ENCODE results near the gene TRIM68. TPM values are rescaled to one million over a fixed set of nuclear protein-coding genes. Genes with fewer than 3 reads are reported as not detected.

The TRIM68 gene
- total RNA-seq, 120 experiments from 2014 or later, result 10.8 to 22.9 (median 16.2) TPM

Other genes with a start within 250 kb of the TRIM68 start
- gene OR52B4, start 239.8 kb downstream of the TRIM68 start, total RNA-seq, result under 1 TPM in 1 of 120 experiments, not detected in 119; 0.70 TPM
- gene TRIM21, start 214.5 kb downstream of the TRIM68 start, total RNA-seq, result 10 to 100 TPM in 3 of 120 experiments, 1 to 10 TPM in 117; 1.4 to 15.4 (median 4.5) TPM
- gene OR52K2, start 158.9 kb downstream of the TRIM68 start, total RNA-seq, result under 1 TPM in 16 of 120 experiments, not detected in 104; 0.40 to 0.99 (median 0.57) TPM
- under 1 TPM in 55 of 120 experiments, not detected in 65; 0.07 to 0.96 (median 0.17) TPM for gene OR52K1, start 125.6 kb downstream of the TRIM68 start, total RNA-seq
- gene OR52M1, start 63.0 kb downstream of the TRIM68 start, total RNA-seq, result not detected
- gene OR52I2, start 26.5 kb downstream of the TRIM68 start, total RNA-seq, result not detected
- under 1 TPM in 11 of 120 experiments, not detected in 109; 0.16 to 0.43 (median 0.21) TPM for gene OR52I1, start 14.2 kb downstream of the TRIM68 start, total RNA-seq
- gene OR51D1, start 29.2 kb upstream of the TRIM68 start, total RNA-seq, result not detected
- 1 to 10 TPM in 1 of 120 experiments, under 1 TPM in 32, not detected in 87; 0.12 to 1.1 (median 0.20) TPM for gene OR51E1, start 35.8 kb upstream of the TRIM68 start, total RNA-seq
- gene OR51E2, start 89.6 kb upstream of the TRIM68 start, total RNA-seq, result 1 to 10 TPM in 6 of 120 experiments, under 1 TPM in 48, not detected in 66; 0.14 to 1.5 (median 0.33) TPM
- not detected for gene MMP26, start 96.6 kb upstream of the TRIM68 start, total RNA-seq
- gene OR51F1, start 161.7 kb upstream of the TRIM68 start, total RNA-seq, result not detected
- gene OR52R1, start 196.1 kb upstream of the TRIM68 start, total RNA-seq, result not detected
- gene OR51F2, start 213.1 kb upstream of the TRIM68 start, total RNA-seq, result not detected
- not detected for gene OR51S1, start 241.0 kb upstream of the TRIM68 start, total RNA-seq

Measured in dorsolateral prefrontal cortex (tissue), 118 donors.